IgD-negative memory B cell (primary cell): Measurements from ENCODE around the gene RAD18. TPM values are rescaled to one million over a fixed set of nuclear protein-coding genes. Genes with fewer than 3 reads are reported as not detected.
A peak's percentile ranks its signal among the peaks of the same experiment; 100 is the strongest.

Source experiments
- H3K27ac Mint-ChIP-seq, 3 donors: one replicate each; pipeline ENCODE4 v1.8.0; 2020 to 2022; ENCODE audit warnings: mild to moderate bottlenecking in 3 of 3, mixed read lengths in 3 of 3, moderate library complexity in 1 of 3
- H3K27me3 Mint-ChIP-seq: one replicate; pipeline ENCODE4 v1.8.0; 2021; ENCODE audit warnings: mixed read lengths
- H3K36me3 Mint-ChIP-seq: one replicate; pipeline ENCODE4 v1.8.0; 2020; ENCODE audit warnings: mild to moderate bottlenecking, mixed read lengths
- H3K4me1 Mint-ChIP-seq, 3 donors: one replicate each; pipeline ENCODE4 v1.8.0; 2020 to 2022; ENCODE audit warnings: mixed read lengths in 3 of 3, mild to moderate bottlenecking in 1 of 3
- H3K4me3 Mint-ChIP-seq, 4 donors: one replicate each; pipeline ENCODE4 v1.8.0; 2020 to 2022; ENCODE audit warnings: mild to moderate bottlenecking in 4 of 4, mixed read lengths in 4 of 4, moderate library complexity in 3 of 4
- H3K9me3 Mint-ChIP-seq, 3 donors: one replicate each; pipeline ENCODE4 v1.8.0; 2020 to 2021; ENCODE audit warnings: mixed read lengths in 3 of 3, mild to moderate bottlenecking in 1 of 3
- polyA plus RNA-seq: library from polyadenylated mRNA; unstranded; fragments of 300-500 nt; fragmentation: Illumina TruSeq; gene quantifications from one replicate; pipeline ENCODE4 v1.2.3, GENCODE V29; 2021

Gene RAD18
- polyA plus RNA-seq, 1 donor from 2014 or later: 15.6 TPM

DNA sequence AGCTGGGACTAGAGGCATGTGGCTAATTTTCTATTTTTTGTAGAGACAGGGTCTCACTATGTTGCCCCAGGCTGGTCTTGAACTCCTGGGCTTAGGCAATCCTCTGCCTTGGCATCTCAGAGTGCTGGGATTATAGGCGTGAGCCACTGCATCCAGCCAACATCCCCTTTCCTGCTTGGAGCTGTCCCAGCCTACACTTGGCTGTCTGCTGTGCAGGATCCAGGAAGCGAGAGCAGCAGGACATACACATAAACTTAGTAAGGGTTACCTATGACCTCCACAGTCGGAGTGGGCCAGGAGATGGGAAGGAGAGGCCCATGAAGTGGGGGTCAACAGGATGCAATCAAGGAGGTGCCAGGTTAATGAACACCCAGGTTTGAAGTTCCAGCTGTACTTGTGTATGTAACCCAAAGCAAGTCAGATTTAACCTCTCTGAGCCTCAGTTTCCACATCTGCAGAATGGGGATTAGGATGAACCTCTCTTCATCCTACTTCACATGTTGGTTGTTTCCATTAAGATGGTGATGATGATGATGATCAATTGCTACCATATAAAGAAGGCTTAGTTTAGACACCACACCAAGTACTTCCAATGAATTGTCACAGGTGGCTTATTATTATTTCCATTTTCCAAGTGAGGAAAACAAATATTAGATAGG is 124.4 kb downstream of the RAD18 start:
- Mint-ChIP-seq H3K27me3 (no peaks in the 10 kb centered on the region), H3K9me3 (no peaks in the 10 kb centered on the region), H3K4me3 (no peak overlapping the region), H3K4me1 (no peaks in the 10 kb centered on the region), H3K27ac (no peak overlapping the region), H3K36me3 (no peaks in the 10 kb centered on the region)

DNA sequence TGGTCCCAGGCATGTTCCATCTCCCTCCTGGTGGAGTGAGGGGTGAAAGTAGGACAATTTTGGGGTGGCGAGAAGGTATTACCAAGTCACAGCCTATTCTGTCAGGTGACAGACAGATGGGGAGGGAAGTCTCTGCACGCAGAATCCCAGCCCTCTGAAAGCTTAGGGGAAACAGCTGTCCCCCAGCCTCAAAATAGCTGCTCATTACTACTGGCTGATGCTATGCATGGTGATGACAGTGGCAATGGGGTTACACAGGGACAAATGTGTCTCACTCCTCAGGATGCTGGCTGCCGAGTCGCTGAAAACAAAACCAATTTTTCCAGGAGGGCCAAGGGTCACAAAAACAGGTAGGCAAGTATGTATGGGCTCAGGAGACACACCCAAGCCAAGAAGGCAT is 125.0 kb downstream of the RAD18 start:
- H3K36me3 Mint-ChIP-seq: no peaks in the 10 kb centered on the region
- no peak overlapping the region for H3K4me3 Mint-ChIP-seq
- H3K27me3 Mint-ChIP-seq: no peaks in the 10 kb centered on the region
- no peaks in the 10 kb centered on the region for H3K4me1 Mint-ChIP-seq
- no peaks in the 10 kb centered on the region for H3K9me3 Mint-ChIP-seq
- peak overlapping the region in 1 of 3 donors; percentile 29 for H3K27ac Mint-ChIP-seq

DNA sequence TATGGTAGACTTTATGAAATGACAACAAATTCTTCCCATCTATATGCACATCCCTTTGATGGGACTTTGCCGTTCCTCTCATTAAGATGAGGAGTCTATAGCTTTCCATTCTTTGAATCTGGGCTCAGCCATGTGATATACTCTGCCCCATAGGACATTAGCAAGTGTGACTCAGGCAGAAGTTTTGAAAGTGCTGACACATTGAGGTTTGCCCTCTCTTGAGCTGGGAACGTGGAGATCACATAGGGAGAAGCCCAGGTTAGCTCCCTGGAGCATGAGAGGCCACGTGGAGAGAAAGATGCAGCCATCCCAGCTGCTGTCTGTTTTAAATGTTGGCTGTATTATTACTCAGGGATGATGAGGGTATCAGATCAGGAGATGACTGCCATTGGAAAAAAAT is 126.1 kb downstream of the RAD18 start:
- Mint-ChIP-seq H3K9me3 (no peaks in the 10 kb centered on the region), H3K27ac (no peak overlapping the region), H3K36me3 (no peaks in the 10 kb centered on the region), H3K4me3 (peak overlapping the region in 1 of 4 donors; percentile 5), H3K4me1 (no peaks in the 10 kb centered on the region), H3K27me3 (no peaks in the 10 kb centered on the region)

DNA sequence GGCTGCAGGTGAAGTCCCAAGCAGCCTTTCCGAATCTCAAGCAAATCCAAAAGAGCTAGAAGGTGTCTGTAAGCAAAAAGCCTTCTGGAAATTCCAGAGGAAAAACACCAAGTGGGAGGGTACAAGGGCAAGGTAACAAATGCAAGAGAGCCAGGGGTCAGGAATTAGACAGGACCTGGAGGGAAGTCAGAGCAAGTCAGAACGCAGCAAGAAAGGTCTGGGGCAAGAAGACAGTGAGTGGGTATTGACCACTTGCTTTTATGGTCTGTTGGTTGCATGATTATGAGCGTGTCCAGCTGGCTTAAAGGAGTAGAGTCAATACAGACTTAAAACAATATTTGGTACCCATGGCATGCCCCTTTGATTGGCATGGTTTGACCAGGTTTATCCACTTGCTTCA is 127.2 kb downstream of the RAD18 start:
- Mint-ChIP-seq H3K9me3 (no peaks in the 10 kb centered on the region), H3K4me1 (no peaks in the 10 kb centered on the region), H3K4me3 (no peak overlapping the region), H3K27me3 (no peaks in the 10 kb centered on the region), H3K36me3 (no peaks in the 10 kb centered on the region), H3K27ac (no peak overlapping the region)

DNA sequence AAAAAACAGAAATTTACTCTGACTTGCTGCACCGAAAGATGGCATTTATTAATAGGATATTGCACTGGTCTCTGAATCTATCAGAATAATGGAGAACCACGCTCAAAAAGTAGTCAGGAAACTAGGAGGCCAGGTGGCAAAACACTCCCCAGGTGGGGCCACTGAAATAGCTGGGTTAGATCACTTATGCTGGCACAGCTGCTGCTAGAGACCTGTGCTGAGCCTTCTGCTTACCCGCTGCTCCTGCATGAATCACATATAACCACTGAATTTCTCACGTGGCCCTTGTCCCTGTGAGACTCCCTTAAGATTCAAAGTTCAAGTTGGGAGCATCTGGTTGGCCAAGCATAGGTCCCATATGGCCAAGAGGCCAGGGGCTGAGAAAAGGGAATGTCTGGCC is 127.9 kb downstream of the RAD18 start:
- H3K4me3 Mint-ChIP-seq: no peak overlapping the region
- H3K4me1 Mint-ChIP-seq: no peaks in the 10 kb centered on the region
- no peak overlapping the region for H3K27ac Mint-ChIP-seq

DNA sequence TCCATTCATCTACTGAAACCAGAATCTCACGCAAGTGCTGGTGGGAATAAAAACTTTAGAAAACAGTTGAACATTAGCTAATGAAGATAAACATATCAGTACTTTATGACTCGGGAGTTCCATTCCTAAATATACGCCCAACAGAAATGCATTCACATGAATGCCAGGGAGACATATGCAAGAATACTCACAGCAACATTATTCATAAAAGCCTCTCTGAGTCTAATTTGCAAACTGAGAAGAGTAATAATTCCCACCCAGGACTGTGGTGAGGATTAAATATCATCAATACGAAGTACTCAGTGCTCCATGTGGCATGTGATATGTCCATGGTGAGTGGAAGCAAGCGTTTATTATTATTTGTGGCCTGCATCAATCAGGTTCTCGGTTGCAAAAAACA is 128.3 kb downstream of the RAD18 start:
- no peak overlapping the region for H3K27ac Mint-ChIP-seq
- H3K4me3 Mint-ChIP-seq: no peak overlapping the region
- H3K9me3 Mint-ChIP-seq: peaks cover 0 to 2% (median 0%) of the 10 kb centered on the region in 3 donors
- H3K27me3 Mint-ChIP-seq: no peaks in the 10 kb centered on the region
- no peaks in the 10 kb centered on the region for H3K4me1 Mint-ChIP-seq
- no peaks in the 10 kb centered on the region for H3K36me3 Mint-ChIP-seq

More for the DNA sequence above, 127.9 kb downstream of the RAD18 start:
- Mint-ChIP-seq H3K36me3 (no peaks in the 10 kb centered on the region), H3K9me3 (no peaks in the 10 kb centered on the region), H3K27me3 (no peaks in the 10 kb centered on the region)

DNA sequence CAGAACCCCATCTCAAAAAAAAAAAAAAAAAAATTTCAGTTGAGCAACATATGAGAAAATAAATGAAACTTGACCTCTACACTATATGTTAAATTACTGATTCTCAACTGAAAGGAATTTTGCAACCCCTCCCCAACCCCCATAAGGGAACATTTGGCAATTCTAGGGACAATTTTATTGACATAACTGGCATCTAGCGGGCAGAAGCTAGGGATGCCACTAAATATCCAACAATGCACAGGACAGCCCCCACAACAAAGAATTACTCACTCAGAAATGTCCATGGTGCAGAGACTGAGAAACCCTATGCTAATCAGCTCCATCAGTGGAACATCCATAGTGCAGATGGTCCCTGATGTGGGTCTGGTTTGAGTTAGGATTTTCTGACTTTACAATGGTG is 135.6 kb downstream of the RAD18 start:
- H3K27ac Mint-ChIP-seq: no peak overlapping the region
- no peaks in the 10 kb centered on the region for H3K36me3 Mint-ChIP-seq
- H3K9me3 Mint-ChIP-seq: peaks cover 0 to 2% (median 0%) of the 10 kb centered on the region in 3 donors
- no peaks in the 10 kb centered on the region for H3K27me3 Mint-ChIP-seq
- no peak overlapping the region for H3K4me3 Mint-ChIP-seq
- no peaks in the 10 kb centered on the region for H3K4me1 Mint-ChIP-seq

Other genes starting within 250 kb of the RAD18 start
- gene CAV3, start 229.7 kb downstream of the RAD18 start, polyA plus RNA-seq: not detected
- 0.14 TPM for gene OXTR, start 193.9 kb downstream of the RAD18 start, polyA plus RNA-seq